GM19467 (cell line): ENCODE results near the gene ACOT4.
"Not testable (repeated sequence)": the region's sequence is repeated elsewhere in the genome, so short reads cannot be mapped to it uniquely, and the experiment has no call there.

Experiments
- ATAC-seq: cut with Tn5 transposase; IDR thresholded peaks from one replicate; pipeline ENCODE4 v1.9.1; 2021; ENCODE audit warnings: mild to moderate bottlenecking, moderate library complexity; ENCODE audit not compliant: unreplicated experiment

Gene ACOT4

DNA sequence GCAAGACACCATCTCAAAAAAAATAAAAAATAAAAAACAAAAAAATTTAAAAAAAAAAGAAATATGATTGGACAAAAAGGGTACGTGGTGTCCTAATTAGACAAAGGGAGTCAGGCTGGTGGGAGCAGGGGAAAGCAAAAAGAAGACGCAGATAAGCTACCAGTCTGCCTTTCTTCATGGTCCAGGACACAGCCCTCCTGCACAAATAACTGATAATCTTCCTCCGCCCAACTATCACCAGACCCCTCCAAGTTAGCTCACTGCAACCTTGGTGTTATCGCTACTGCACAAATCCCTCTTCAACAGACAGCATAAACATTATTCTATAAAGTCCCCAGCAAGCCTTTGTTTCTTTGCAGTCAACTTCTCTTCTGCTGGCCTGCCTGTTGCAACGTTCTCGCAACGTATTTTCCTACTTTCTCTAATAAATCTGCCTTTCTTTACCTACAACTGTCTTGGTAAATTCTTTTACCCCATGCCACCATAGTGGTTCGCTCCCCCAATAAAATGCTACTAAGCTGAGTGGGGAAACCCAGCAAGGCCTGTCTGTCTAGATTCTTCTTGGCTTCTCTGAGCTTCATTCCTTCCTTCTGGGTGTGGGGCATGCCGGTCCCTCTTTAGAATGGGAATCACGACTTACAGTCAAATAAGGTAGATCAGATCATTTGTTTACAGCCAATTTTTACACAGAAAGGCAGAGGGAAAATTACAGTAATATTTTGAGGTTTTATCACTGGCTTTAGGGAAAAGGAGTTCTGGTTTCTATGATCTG lies 38.5 kb downstream of the ACOT4 start:
- ATAC-seq = no peak

- no peak for ATAC-seq
Measured at GRCh38 chr14:73633116-73634010, 41.7 kb downstream of the ACOT4 start.

DNA sequence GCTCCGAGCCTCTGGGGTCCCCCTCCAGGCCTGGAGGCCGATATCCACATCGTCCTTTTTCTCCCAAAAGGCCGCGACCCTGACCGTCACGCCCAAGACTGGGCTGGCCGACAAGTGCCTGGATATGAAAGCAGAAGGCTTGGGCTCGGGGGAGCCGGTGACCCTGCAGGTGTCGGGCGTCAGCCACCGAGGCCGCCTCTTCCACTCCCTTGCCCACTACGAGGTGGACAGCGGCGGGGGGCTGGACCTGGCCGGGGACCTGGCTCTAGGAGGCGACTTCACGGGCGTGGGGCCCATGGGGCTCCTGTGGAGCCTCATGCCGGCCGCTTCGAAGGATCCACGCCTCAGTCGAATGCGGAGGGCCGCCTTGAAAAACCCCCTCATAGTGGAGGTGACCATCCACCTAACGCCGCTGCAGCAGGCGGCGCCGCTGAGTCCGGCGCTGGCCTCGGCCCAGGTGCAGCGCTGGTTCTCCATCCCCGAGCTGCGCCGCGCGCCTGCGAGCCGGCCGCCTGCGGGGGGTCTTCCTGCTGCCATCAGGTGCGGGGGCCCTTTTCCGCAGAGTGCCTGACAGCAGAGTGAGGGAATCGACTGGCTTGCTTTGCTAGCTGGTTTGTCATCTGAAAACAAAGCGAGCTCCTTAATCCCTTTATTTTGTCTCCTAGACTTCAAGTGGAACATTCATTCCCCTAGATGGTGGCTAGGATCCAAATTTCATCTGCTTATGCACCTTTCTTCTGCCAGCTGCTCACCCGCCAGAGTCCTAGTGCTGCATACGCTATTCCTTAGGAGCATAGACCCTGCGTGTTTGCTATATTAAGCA lies 42.5 kb downstream of the ACOT4 start:
- ATAC-seq = no peak

- not testable (repeated sequence) for ATAC-seq
Measured at GRCh38 chr14:73636355-73636754, 44.7 kb downstream of the ACOT4 start.

DNA sequence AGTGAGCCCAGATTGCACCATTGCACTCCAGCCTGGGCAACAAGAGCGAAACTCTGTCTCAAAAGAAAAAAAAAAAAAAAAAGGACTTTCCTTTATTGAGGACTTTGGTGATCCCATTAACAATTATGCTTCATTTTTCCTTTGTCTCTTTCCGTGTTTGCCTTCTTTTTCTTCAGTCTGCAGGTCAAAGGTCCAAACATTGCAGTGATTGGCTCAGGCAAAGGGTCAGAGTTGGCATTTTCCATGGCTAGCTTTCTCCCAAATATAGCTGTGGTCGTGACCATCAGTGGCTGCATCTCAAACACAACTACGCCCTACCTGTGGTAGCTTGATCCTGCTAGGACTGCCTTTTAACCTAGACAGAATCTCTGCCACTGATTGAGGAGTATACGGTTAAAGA lies 46.2 kb downstream of the ACOT4 start:
- no peak for ATAC-seq

- no peak for ATAC-seq
Measured at GRCh38 chr14:73640796-73641365, 49.2 kb downstream of the ACOT4 start.

- peak; percentile 94 for ATAC-seq
Measured at GRCh38 chr14:73644531-73645247, 53.0 kb downstream of the ACOT4 start, which contains the start of gene DNAL1. Gene DNAL1 (plus strand): TSS chr14:73644986. CDS start chr14:73645040, 54 bp downstream.

- no peak for ATAC-seq
Measured at GRCh38 chr14:73645248-73645610, 53.6 kb downstream of the ACOT4 start.
